Measurements from ENCODE around the gene SHC3. TPM values are rescaled to one million over a fixed set of nuclear protein-coding genes. Genes with fewer than 3 reads are reported as not detected.

SHC3 gene
- total and polyA plus RNA-seq, 2 donors from 2014 or later: 0.95 to 1.5 TPM

- H3K9me3 ChIP-seq (ENCODE audit: control insufficient read depth in 2 of 3, insufficient read depth in 1 of 3, low read length in 3 of 3): no peaks in the 10 kb centered on the region
- peaks cover 0 to 3% (median 0%) of the 10 kb centered on the region in 3 donors for H3K4me1 ChIP-seq (ENCODE audit: control insufficient read depth in 2 of 3, insufficient read depth in 2 of 3, low read depth in 1 of 3, low read length in 3 of 3)
- no peak overlapping the region for H3K4me3 ChIP-seq (ENCODE audit: low read length in 3 of 3)
- H3K9ac ChIP-seq (ENCODE audit: low read length in 3 of 3): no peak overlapping the region
- intact Hi-C loops (cut with DNase I): no loop called here
- FAIRE-seq: no peak
- DNase-seq: no peak
- H3K36me3 ChIP-seq (ENCODE audit: control insufficient read depth in 2 of 3, insufficient read depth in 3 of 3, low read length in 3 of 3): no peaks in the 10 kb centered on the region
- H3K27me3 ChIP-seq (ENCODE audit: control insufficient read depth, insufficient read depth, low read length): no peaks in the 10 kb centered on the region
- H3K27ac ChIP-seq (ENCODE audit: low read depth in 2 of 2, low read length in 2 of 2): no peak overlapping the region
- no peak for TF ChIP-seq CTCF (IDR thresholded peaks at IDR 0.05; ENCODE audit: borderline replicate concordance, extremely low read depth, insufficient read depth)
Measured at GRCh38 chr9:89037346-89037745, 141.3 kb downstream of the SHC3 start.

GRCh38 chr9:89036891-89037290 is 141.7 kb downstream of the SHC3 start:
- FAIRE-seq: no peak
- no peaks in the 10 kb centered on the region for H3K9me3 ChIP-seq (ENCODE audit: control insufficient read depth in 2 of 3, insufficient read depth in 1 of 3, low read length in 3 of 3)
- H3K4me1 ChIP-seq (ENCODE audit: control insufficient read depth in 2 of 3, insufficient read depth in 2 of 3, low read depth in 1 of 3, low read length in 3 of 3): peaks cover 0 to 3% (median 0%) of the 10 kb centered on the region in 3 donors
- H3K36me3 ChIP-seq (ENCODE audit: control insufficient read depth in 2 of 3, insufficient read depth in 3 of 3, low read length in 3 of 3): no peaks in the 10 kb centered on the region
- intact Hi-C loops (cut with DNase I): no loop called here
- TF ChIP-seq CTCF (IDR thresholded peaks at IDR 0.05; ENCODE audit: borderline replicate concordance, extremely low read depth, insufficient read depth): no peak
- no peak for DNase-seq
- no peaks in the 10 kb centered on the region for H3K27me3 ChIP-seq (ENCODE audit: control insufficient read depth, insufficient read depth, low read length)
- no peak overlapping the region for H3K9ac ChIP-seq (ENCODE audit: low read length in 3 of 3)
- no peak overlapping the region for H3K4me3 ChIP-seq (ENCODE audit: low read length in 3 of 3)
- no peak overlapping the region for H3K27ac ChIP-seq (ENCODE audit: low read depth in 2 of 2, low read length in 2 of 2)

GRCh38 chr9:89036383-89036782 is 142.2 kb downstream of the SHC3 start:
- TF ChIP-seq CTCF (IDR thresholded peaks at IDR 0.05; ENCODE audit: borderline replicate concordance, extremely low read depth, insufficient read depth): no peak
- Histone ChIP-seq H3K27me3 (ENCODE audit: control insufficient read depth, insufficient read depth, low read length) (no peaks in the 10 kb centered on the region), H3K36me3 (ENCODE audit: control insufficient read depth in 2 of 3, insufficient read depth in 3 of 3, low read length in 3 of 3) (no peaks in the 10 kb centered on the region), H3K27ac (ENCODE audit: low read depth in 2 of 2, low read length in 2 of 2) (no peak overlapping the region), H3K4me3 (ENCODE audit: low read length in 3 of 3) (no peak overlapping the region), H3K9me3 (ENCODE audit: control insufficient read depth in 2 of 3, insufficient read depth in 1 of 3, low read length in 3 of 3) (no peaks in the 10 kb centered on the region), H3K9ac (ENCODE audit: low read length in 3 of 3) (no peak overlapping the region), H3K4me1 (ENCODE audit: control insufficient read depth in 2 of 3, insufficient read depth in 2 of 3, low read depth in 1 of 3, low read length in 3 of 3) (peaks cover 0 to 3% (median 0%) of the 10 kb centered on the region in 3 donors)
- no peak for DNase-seq
- intact Hi-C loops (cut with DNase I): no loop called here
- FAIRE-seq: no peak

GRCh38 chr9:89032661-89033060 is 146.0 kb downstream of the SHC3 start:
- Histone ChIP-seq H3K27ac (ENCODE audit: low read depth in 2 of 2, low read length in 2 of 2) (no peak overlapping the region), H3K4me1 (ENCODE audit: control insufficient read depth in 2 of 3, insufficient read depth in 2 of 3, low read depth in 1 of 3, low read length in 3 of 3) (peaks cover 0 to 3% (median 0%) of the 10 kb centered on the region in 3 donors), H3K36me3 (ENCODE audit: control insufficient read depth in 2 of 3, insufficient read depth in 3 of 3, low read length in 3 of 3) (no peaks in the 10 kb centered on the region), H3K9me3 (ENCODE audit: control insufficient read depth in 2 of 3, insufficient read depth in 1 of 3, low read length in 3 of 3) (peaks cover 0 to 9% (median 5%) of the 10 kb centered on the region in 3 donors), H3K27me3 (ENCODE audit: control insufficient read depth, insufficient read depth, low read length) (no peaks in the 10 kb centered on the region), H3K4me3 (ENCODE audit: low read length in 3 of 3) (no peak overlapping the region), H3K9ac (ENCODE audit: low read length in 3 of 3) (no peak overlapping the region)
- intact Hi-C loops (cut with DNase I): no loop called here
- FAIRE-seq (no peak), DNase-seq (no peak)
- no peak for TF ChIP-seq CTCF (IDR thresholded peaks at IDR 0.05; ENCODE audit: borderline replicate concordance, extremely low read depth, insufficient read depth)

All from kidney (tissue), 14 donors.